Muscle layer of colon (tissue), 2 donors: Measurements from ENCODE around the gene SLC20A1.

Experiments
- H3K27ac ChIP-seq: one replicate; pipeline ENCODE4 v1.7.0; 2013; ENCODE audit warnings: low read depth, mild to moderate bottlenecking, low read length, moderate library complexity
- H3K27me3 ChIP-seq, 2 donors: one replicate each; pipeline ENCODE4 v1.7.0; 2013; ENCODE audit warnings: low read length in 2 of 2, mild to moderate bottlenecking in 2 of 2; ENCODE audit not compliant: insufficient read depth in 2 of 2, control insufficient read depth in 1 of 2
- H3K36me3 ChIP-seq: one replicate; pipeline ENCODE4 v1.7.0; 2013; ENCODE audit warnings: mild to moderate bottlenecking, low read length; ENCODE audit not compliant: insufficient read depth
- H3K4me1 ChIP-seq: one replicate; pipeline ENCODE4 v1.7.0; 2013; ENCODE audit warnings: mild to moderate bottlenecking, low read length; ENCODE audit not compliant: insufficient read depth
- H3K4me3 ChIP-seq, 2 donors: one replicate each; pipeline ENCODE4 v1.7.0; 2013; ENCODE audit warnings: low read length in 2 of 2, low read depth in 1 of 2, mild to moderate bottlenecking in 1 of 2, moderate library complexity in 1 of 2
- H3K9ac ChIP-seq: one replicate; pipeline ENCODE4 v1.7.0; 2013; ENCODE audit warnings: low read length
- H3K9me3 ChIP-seq: one replicate; pipeline ENCODE4 v1.7.0; 2013; ENCODE audit warnings: mild to moderate bottlenecking, low read length
- donor health status: abdominal sarcoma.
- donor health status: Adenocarcinoma of cecum.

SLC20A1 gene

DNA sequence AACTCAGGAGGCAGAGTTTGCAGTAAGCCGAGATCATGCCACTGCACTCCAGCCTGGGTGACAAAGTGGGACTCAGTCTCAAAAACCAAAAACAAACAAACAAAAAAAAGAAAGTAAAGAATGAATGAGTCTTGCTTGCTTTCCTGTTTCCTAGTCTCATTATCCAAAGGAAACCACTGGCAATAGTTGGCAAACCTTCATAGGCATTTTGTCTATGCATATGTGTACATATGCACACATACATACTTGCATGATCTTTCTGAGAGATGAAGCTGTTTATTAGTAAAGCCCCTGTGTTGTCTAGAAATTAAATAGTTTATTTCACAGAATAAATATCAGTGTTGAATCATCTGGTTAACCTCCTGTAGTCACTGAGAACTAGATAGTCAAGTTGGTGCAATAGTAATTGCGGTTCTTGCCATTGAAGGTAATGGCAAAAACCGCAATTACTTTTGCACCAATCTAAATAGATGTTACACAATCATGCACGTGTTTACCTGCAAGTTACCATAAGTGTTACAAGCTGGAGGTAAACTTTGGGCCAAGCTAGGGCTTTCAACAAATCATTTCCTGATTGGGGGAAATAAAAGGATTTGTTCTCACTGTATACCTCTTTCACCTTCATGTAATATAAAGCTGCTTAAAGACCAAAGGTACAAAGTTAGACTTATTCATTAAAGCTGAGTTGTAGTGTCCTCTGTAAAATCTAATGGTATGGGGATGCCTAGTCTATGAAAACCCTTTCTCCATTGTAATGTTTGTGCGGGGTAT lies 24.7 kb downstream of the SLC20A1 start:
- Histone ChIP-seq H3K27ac (no peak overlapping the region), H3K9ac (no peak overlapping the region), H3K4me1 (no peaks in the 10 kb centered on the region), H3K36me3 (no peaks in the 10 kb centered on the region), H3K27me3 (no peaks in the 10 kb centered on the region), H3K9me3 (no peaks in the 10 kb centered on the region), H3K4me3 (no peak overlapping the region)

DNA sequence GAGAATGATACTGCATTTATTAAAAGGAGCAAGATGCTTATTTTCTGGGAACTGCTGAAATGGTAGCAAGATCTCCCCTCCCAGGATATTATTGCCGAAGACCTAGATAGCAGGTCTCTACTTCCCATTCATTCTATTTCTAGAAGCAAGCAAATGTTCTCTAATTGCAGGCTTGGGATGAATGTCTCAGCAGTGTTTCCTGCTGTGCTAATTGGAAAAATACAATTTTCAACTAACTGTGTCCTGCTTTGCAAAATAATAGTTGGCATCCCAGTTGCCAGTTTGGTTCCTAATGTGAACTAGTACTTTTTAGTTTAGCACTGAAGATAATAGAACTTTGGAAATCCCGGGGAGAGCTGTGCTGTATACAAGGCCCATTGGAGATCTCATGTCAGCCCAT lies 26.1 kb downstream of the SLC20A1 start:
- no peaks in the 10 kb centered on the region for H3K9me3 ChIP-seq
- H3K9ac ChIP-seq: no peak overlapping the region
- no peaks in the 10 kb centered on the region for H3K27me3 ChIP-seq
- no peaks in the 10 kb centered on the region for H3K36me3 ChIP-seq
- no peak overlapping the region for H3K27ac ChIP-seq
- no peaks in the 10 kb centered on the region for H3K4me1 ChIP-seq
- no peak overlapping the region for H3K4me3 ChIP-seq

DNA sequence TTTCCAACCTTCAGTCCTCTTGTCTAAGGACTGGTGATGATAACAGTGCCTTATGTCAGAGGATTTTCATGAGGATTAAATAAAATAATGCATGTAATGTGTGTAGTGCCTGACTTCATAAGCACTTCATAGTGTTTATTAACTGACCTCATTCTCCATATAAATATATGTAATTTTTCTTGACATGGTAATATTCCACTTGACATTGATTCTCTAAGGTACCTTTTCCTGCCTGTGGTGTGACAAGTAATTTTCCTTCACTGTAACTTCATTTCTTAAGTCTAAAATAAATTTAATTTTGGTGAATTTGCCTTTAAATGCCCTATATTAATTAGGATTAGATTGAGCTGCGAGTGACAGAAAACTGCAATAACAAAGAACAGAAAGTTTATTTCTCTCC lies 27.3 kb downstream of the SLC20A1 start:
- H3K27ac ChIP-seq: no peak overlapping the region
- no peaks in the 10 kb centered on the region for H3K9me3 ChIP-seq
- no peaks in the 10 kb centered on the region for H3K27me3 ChIP-seq
- H3K36me3 ChIP-seq: no peaks in the 10 kb centered on the region
- H3K9ac ChIP-seq: no peak overlapping the region
- H3K4me3 ChIP-seq: no peak overlapping the region
- no peaks in the 10 kb centered on the region for H3K4me1 ChIP-seq

DNA sequence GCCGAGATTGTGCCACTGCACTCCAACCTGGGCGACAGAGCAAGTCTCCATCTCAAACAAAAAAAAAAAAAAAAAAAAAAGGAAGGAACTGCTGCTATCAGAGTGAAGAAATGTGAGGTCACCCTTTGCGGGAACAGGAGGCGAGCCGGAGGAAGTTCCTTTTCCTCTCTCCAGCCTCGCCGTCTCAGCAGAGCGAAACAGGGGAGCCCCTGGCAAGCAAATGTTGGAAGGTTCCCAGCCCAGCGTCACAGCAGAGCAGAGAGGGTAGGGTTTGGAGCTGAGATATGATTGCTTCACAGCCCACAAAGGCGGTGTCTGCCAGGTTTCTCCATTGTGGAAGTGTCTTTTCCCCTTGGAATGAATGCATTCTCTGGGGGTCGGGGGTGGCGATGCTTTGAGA lies 28.5 kb downstream of the SLC20A1 start:
- Histone ChIP-seq H3K4me3 (no peak overlapping the region), H3K27me3 (no peaks in the 10 kb centered on the region), H3K9ac (no peak overlapping the region), H3K4me1 (no peaks in the 10 kb centered on the region), H3K36me3 (no peaks in the 10 kb centered on the region), H3K9me3 (no peaks in the 10 kb centered on the region), H3K27ac (no peak overlapping the region)

DNA sequence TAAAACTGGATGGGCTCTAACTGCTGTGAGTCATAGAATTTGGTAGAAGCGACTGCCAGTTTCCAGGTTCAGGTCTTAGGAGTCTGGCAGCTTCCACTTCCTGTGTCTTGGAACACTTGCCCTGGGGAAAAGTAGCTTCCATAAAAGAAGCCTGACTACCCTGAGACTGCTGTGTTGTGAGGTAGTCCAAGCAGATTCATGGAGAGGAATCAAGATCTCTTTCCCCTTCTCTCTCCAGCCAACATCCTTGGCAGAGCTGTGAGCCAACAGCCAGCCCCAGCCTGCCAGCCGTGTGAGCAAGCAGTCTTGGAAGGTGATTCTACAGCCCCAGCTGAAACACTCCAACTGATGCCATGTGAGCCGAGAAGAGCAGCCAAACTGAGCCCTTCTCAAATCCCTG lies 33.7 kb downstream of the SLC20A1 start:
- Histone ChIP-seq H3K27ac (peak overlapping the region; percentile 37), H3K9me3 (no peaks in the 10 kb centered on the region), H3K36me3 (no peaks in the 10 kb centered on the region), H3K27me3 (no peaks in the 10 kb centered on the region), H3K9ac (no peak overlapping the region), H3K4me3 (no peak overlapping the region), H3K4me1 (peaks cover 9% of the 10 kb centered on the region)

DNA sequence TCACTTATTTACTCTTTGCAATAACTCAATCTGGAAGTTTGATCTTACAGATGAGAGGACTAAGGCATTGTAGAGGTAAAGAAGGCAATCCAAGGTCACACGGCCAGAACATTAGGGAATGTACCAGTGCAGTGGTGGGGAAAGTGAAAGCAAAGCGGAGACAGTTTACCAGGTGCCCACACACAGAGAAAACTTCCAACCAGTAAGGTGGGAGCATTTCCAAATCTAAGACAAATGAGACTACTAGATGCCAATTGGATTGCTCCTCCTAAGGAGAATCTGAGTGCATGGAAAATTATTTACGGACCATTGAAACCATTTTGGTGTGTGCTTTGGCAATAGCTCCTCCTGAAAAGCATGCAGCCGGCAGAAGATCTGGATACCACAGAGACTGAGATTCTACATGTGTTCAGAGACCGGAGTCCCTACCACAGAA lies 34.9 kb downstream of the SLC20A1 start:
- Histone ChIP-seq H3K36me3 (no peaks in the 10 kb centered on the region), H3K9ac (no peak overlapping the region), H3K4me1 (peaks cover 9% of the 10 kb centered on the region), H3K9me3 (no peaks in the 10 kb centered on the region), H3K4me3 (peak overlapping the region in 1 of 2 donors; percentile 29), H3K27me3 (no peaks in the 10 kb centered on the region), H3K27ac (no peak overlapping the region)

DNA sequence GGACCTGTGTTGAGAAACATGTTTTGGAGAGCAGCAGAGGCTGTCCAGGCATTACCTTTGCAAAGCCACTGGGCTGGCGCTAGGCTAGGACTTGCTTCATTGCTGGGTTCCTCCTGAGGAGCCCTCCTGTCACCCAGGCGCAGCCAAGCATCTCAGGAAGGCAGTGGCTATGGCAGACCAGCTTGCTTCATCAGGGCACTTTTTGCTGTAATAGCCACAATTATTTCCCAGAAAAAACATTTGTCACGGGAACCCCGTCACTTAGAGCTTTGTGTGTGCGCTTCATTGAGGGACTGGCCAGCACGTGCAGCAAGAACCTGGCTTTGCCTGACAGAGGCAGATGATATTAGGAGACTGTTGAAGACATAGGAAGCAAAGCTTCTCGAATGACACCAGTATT lies 36.4 kb downstream of the SLC20A1 start:
- no peak overlapping the region for H3K27ac ChIP-seq
- no peaks in the 10 kb centered on the region for H3K36me3 ChIP-seq
- H3K4me3 ChIP-seq: no peak overlapping the region
- no peaks in the 10 kb centered on the region for H3K9me3 ChIP-seq
- H3K27me3 ChIP-seq: no peaks in the 10 kb centered on the region
- no peak overlapping the region for H3K9ac ChIP-seq
- peaks cover 9% of the 10 kb centered on the region for H3K4me1 ChIP-seq

DNA sequence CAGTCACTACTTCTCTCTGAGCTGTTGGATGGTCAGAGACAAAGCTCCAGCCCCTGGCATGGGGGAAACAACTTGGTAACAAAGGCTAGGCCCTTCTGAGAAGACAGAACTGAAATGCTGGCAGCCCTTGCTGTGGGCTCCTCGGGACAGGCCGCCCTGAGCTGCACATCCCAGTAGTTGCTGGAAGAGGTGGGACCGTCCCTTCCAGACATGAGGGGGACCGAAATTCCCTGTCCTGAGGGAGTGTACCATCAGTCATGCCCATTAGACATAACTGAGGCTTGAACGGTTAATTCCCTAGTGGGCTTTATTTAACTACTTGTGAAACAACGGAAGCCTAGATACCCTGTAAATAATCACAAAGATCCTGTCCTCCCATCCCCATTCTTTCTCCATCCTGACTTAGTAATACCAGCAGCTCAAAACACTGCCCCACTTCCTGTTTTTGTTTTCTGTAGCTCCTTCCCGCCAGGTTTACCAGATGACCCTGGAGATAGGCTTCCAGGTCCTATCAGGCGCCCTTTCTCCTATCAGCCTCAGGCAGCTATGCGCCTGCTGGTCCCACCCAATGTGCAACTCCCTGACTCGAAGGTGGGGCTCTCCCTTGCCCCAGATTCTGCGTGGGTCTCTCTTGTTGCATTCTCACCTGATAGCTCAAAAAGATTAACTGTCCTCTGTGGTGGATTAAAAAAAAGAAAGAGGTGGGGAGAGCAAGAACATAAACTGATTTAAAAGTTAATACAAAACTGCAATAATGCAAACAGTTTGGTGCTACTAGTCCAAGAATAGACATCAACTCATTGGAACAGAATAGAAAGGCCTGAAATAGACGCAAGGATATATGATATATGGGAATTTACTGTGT lies 38.0 kb downstream of the SLC20A1 start:
- no peaks in the 10 kb centered on the region for H3K36me3 ChIP-seq
- H3K9me3 ChIP-seq: no peaks in the 10 kb centered on the region
- H3K27ac ChIP-seq: no peak overlapping the region
- peaks cover 9% of the 10 kb centered on the region for H3K4me1 ChIP-seq
- H3K9ac ChIP-seq: no peak overlapping the region
- H3K4me3 ChIP-seq: no peak overlapping the region
- H3K27me3 ChIP-seq: no peaks in the 10 kb centered on the region

DNA sequence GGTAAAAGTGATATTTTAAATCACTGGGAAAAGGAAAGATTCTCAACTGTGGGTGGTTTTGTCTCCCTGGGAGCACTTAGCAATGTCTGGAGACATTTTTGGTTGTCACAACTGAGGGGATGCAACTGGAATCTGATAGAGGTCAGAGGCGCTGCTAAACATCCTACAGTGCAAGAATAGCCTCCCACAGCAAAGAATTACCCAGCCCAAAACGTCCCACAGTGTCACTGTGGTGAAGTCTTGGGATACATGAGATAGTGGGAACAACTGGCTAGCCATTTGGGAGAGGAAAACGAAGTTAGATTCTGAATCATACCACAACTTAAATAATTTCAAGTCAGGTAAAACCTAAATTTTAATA lies 38.7 kb downstream of the SLC20A1 start:
- Histone ChIP-seq H3K27ac (no peak overlapping the region), H3K27me3 (no peaks in the 10 kb centered on the region), H3K9ac (no peak overlapping the region), H3K9me3 (no peaks in the 10 kb centered on the region), H3K36me3 (no peaks in the 10 kb centered on the region), H3K4me1 (peaks cover 9% of the 10 kb centered on the region), H3K4me3 (no peak overlapping the region)

DNA sequence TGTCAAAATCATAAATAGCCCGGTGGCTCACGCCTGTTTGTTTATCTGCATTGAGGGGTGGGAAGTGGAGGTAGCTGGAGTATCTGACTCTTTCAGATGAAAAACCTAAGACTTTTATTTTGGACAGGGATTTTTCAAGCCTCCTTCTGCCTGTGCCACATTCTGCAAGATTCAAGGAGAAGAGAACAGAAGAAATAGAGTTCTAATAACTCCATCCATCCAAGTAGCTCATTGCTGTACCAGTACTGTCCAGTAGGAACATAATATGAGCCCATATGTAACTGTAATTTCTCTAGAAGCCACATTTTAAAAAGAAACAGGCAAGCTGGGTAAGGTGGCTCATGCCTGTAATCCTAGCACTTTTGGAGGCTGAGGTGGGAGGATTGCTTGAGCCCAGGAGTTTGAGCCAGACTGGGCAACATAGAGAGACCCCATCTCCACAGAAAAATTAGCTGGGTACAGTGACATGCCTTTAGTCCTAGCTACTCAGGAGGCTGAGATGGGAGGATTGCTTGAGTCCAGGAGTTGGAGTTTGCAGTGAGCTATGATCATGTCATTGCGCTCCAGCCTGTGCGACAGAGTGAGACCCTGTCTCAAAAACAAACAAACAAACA lies 39.6 kb downstream of the SLC20A1 start:
- H3K4me3 ChIP-seq: no peak overlapping the region
- no peak overlapping the region for H3K27ac ChIP-seq
- H3K36me3 ChIP-seq: no peaks in the 10 kb centered on the region
- no peak overlapping the region for H3K9ac ChIP-seq
- H3K4me1 ChIP-seq: peaks cover 7% of the 10 kb centered on the region
- H3K9me3 ChIP-seq: no peaks in the 10 kb centered on the region
- no peaks in the 10 kb centered on the region for H3K27me3 ChIP-seq

DNA sequence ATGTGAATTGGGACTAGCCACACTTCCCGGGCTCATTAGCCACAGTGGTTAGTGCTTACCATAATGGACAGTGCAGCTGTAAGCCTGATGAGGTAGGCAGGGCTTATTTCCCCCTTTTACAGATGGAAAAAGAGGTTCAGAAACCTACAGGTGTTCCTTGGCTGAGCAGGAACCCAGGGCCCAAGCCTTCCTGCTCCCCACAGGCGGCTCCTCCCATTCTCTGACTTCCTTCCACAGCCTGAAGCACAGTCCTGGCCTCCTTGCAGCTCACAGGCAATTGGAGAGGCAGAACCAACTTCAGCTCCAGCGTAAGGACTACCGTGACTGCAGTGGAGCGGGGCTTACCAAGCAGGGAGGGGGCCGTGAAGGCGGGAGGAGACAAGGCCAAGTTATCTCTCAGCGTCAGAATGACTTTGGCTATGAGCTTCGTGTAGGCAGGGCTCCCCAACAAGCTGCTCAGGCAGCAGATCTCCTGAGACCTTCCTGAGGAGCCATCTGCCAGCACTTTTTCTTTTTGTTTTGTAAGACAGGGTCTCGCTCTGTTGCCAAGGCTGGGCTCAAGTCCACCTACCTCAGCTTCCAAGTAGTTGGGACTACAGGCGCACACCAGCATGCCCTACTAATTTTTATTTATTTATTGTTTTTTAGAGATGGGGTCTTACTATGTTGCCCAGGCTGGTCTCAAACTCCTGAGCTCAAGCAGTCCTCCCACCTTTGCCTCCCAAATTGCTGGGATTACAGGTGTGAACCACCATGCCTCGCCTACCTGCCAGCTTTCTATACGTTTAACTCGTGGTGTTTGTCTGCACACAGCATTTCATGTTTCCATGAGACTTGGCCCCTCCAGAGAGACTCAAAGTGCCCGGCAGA lies 40.8 kb downstream of the SLC20A1 start:
- Histone ChIP-seq H3K27me3 (no peaks in the 10 kb centered on the region), H3K9ac (no peak overlapping the region), H3K36me3 (no peaks in the 10 kb centered on the region), H3K4me3 (no peak overlapping the region), H3K4me1 (no peaks in the 10 kb centered on the region), H3K27ac (no peak overlapping the region), H3K9me3 (no peaks in the 10 kb centered on the region)
